Ectodermal cell (in vitro differentiated cells): Measurements from ENCODE around the gene ZFYVE28.

Source experiments
- H3K27ac ChIP-seq: 2 replicates; pipeline ENCODE4 v1.7.0; 2013; ENCODE audit warnings: mild to moderate bottlenecking, low read depth, low read length; ENCODE audit not compliant: insufficient read depth, poor library complexity, severe bottlenecking
- H3K27me3 ChIP-seq: 2 replicates; pipeline ENCODE4 v1.7.0; 2013; ENCODE audit warnings: mild to moderate bottlenecking, low read length; ENCODE audit not compliant: insufficient read depth, control insufficient read depth, poor library complexity, severe bottlenecking
- H3K36me3 ChIP-seq: one replicate; pipeline ENCODE4 v1.7.0; 2013; ENCODE audit warnings: low read length; ENCODE audit not compliant: control insufficient read depth, insufficient read depth
- H3K4me1 ChIP-seq: one replicate; pipeline ENCODE4 v1.7.0; 2013; ENCODE audit warnings: low read length; ENCODE audit not compliant: control insufficient read depth, insufficient read depth
- H3K4me3 ChIP-seq: 2 replicates; pipeline ENCODE4 v1.7.0; 2013; ENCODE audit warnings: low read depth, low read length, control low read depth; ENCODE audit not compliant: insufficient read depth
- H3K9me3 ChIP-seq: 2 replicates; pipeline ENCODE4 v1.7.0; 2013; ENCODE audit warnings: mild to moderate bottlenecking, low read length, moderate library complexity; ENCODE audit not compliant: control insufficient read depth
- WGBS, 2 experiments: methylation state at CpG; one replicate each; pipeline ENCODE4 v1.1.7; 2013; ENCODE audit warnings: missing lambda C conversion rate in 2 of 2; 5-methylcytosine and 5-hydroxymethylcytosine counted together

ZFYVE28 gene

GRCh38 chr4:2251073-2251794 lies 167.2 kb downstream of the ZFYVE28 start:
- Histone ChIP-seq H3K4me3 (no peak overlapping the region), H3K9me3 (no peaks in the 10 kb centered on the region), H3K36me3 (peaks cover 5% of the 10 kb centered on the region), H3K27me3 (no peaks in the 10 kb centered on the region), H3K27ac (no peak overlapping the region), H3K4me1 (no peaks in the 10 kb centered on the region)
- WGBS, 2 experiments: 94 to 97% methylated on average over 25 of the region's 25 CpGs

DNA sequence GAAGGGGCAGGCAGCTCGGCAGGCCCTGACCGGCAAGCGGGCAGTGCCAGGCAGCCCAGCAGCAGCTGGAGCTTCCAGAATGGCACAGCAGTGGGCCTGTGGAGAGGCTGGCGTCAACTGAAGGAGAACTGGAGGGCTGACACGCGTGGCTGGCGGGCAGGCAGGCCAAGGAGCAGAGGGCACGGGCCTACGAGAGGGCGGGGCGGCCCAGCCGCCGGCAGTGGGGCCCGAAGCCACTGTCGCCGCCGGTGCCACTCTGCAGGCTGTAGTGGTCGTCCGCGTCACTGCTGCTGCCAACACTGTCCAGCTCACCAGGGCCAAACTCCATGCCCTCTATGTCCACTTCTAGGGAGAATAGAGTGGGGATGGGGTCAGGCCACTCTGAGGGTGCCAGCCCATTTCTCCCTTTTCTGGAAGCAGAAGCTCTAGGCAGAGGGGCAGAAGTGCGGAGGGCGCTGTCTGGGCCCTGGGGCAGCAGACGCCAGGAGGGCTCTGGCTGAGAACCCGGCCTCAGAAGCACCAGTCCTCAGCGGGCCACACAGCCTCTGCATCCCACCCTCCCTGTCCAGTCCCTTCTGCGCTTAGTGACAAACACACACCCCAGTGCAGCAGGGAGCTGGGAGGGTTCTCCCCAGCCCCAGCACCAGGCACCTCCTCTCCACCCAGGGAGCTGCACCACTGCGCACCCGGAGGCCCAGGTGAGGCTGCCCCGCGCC lies 167.9 kb downstream of the ZFYVE28 start:
- H3K36me3 ChIP-seq: peaks cover 5% of the 10 kb centered on the region
- 94 to 95% methylated on average over 30 of the region's 30 CpGs for WGBS, 2 experiments

GRCh38 chr4:2249526-2250356 lies 168.7 kb downstream of the ZFYVE28 start:
- Histone ChIP-seq H3K27ac (no peak overlapping the region), H3K4me1 (no peaks in the 10 kb centered on the region), H3K4me3 (no peak overlapping the region), H3K27me3 (no peaks in the 10 kb centered on the region), H3K9me3 (no peaks in the 10 kb centered on the region), H3K36me3 (peaks cover 5% of the 10 kb centered on the region)
- 95 to 96% methylated on average over 26 of the region's 26 CpGs for WGBS, 2 experiments

More for the DNA sequence above, 167.9 kb downstream of the ZFYVE28 start:
- Histone ChIP-seq H3K9me3 (no peaks in the 10 kb centered on the region), H3K27ac (no peak overlapping the region), H3K4me1 (no peaks in the 10 kb centered on the region), H3K4me3 (no peak overlapping the region), H3K27me3 (no peaks in the 10 kb centered on the region)

DNA sequence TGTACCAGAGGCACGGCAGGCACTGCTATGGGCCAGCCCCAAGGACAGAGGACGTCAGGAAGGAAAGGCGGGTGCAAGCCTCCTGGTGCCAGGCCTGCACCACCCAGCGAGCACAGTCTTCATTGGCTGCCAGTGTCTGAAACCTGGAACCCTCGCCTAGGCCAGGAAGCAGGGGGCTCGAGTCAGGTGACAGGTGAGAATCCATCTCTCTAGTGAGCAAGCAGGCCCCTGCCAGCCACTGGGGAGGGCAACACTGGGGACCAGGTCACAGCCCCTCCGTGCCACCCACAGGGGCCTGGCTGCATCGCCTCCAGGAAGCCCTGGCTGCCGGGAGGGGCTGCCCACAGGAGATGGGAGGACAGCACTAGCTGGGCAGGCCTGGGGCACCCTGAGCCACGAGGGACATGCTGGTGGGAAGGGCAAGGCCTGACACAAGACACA lies 169.6 kb downstream of the ZFYVE28 start:
- Histone ChIP-seq H3K4me1 (no peaks in the 10 kb centered on the region), H3K27me3 (no peaks in the 10 kb centered on the region), H3K9me3 (no peaks in the 10 kb centered on the region), H3K36me3 (peaks cover 5% of the 10 kb centered on the region), H3K27ac (no peak overlapping the region), H3K4me3 (no peak overlapping the region)
- 92 to 95% methylated on average over 10 of the region's 10 CpGs for WGBS, 2 experiments

- Histone ChIP-seq H3K27me3 (no peaks in the 10 kb centered on the region), H3K27ac (no peak overlapping the region), H3K4me3 (no peak overlapping the region), H3K4me1 (no peaks in the 10 kb centered on the region), H3K36me3 (peaks cover 5% of the 10 kb centered on the region), H3K9me3 (no peaks in the 10 kb centered on the region)
- 93 to 94% methylated on average over 21 of the region's 21 CpGs for WGBS, 2 experiments
Measured at GRCh38 chr4:2248044-2248780, 170.2 kb downstream of the ZFYVE28 start.

- Histone ChIP-seq H3K4me3 (no peak overlapping the region), H3K36me3 (peaks cover 5% of the 10 kb centered on the region), H3K4me1 (no peaks in the 10 kb centered on the region), H3K27ac (no peak overlapping the region), H3K27me3 (no peaks in the 10 kb centered on the region), H3K9me3 (no peaks in the 10 kb centered on the region)
- WGBS, 2 experiments: 94% methylated on average over 42 of the region's 42 CpGs
Measured at GRCh38 chr4:2247128-2248043, 171.1 kb downstream of the ZFYVE28 start.

GRCh38 chr4:2246384-2247127 lies 171.9 kb downstream of the ZFYVE28 start:
- H3K27me3 ChIP-seq: no peaks in the 10 kb centered on the region
- no peaks in the 10 kb centered on the region for H3K4me1 ChIP-seq
- no peak overlapping the region for H3K27ac ChIP-seq
- H3K36me3 ChIP-seq: peaks cover 5% of the 10 kb centered on the region
- no peaks in the 10 kb centered on the region for H3K9me3 ChIP-seq
- 94 to 95% methylated on average over 19 of the region's 19 CpGs for WGBS, 2 experiments
- no peak overlapping the region for H3K4me3 ChIP-seq

DNA sequence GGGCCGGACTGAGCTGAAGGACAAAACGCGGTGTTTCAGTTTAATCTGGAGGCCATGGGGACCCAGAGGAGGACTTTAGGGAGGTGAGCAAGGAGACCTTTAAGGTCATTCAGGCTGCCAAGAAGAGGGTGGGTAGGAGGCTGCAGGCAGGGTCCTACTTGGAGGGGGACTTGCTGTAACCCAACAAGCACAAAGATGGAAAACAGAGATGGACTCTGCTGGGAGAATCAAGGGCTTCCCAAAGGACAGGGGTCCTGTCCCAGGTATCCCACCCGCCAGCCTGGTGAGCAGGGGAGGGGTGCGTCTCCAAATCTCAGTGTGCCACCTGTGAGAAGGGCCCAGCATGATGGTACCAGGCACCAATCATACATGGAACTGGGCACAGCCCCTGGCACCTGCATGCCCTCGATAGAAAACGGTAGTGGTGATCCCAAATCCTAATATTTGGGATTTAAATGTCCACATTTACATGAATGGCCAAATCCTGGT lies 172.6 kb downstream of the ZFYVE28 start:
- no peak overlapping the region for H3K4me3 ChIP-seq
- 93 to 94% methylated on average over 7 of the region's 7 CpGs for WGBS, 2 experiments
- peaks cover 2% of the 10 kb centered on the region for H3K4me1 ChIP-seq
- H3K36me3 ChIP-seq: peaks cover under 1% of the 10 kb centered on the region
- no peaks in the 10 kb centered on the region for H3K9me3 ChIP-seq
- H3K27me3 ChIP-seq: no peaks in the 10 kb centered on the region
- no peak overlapping the region for H3K27ac ChIP-seq
